Parathyroid adenoma (tissue), 2 donors: ENCODE measurements around the gene LPP.

Experiments used
- H2AFZ ChIP-seq: fragments of 300-600 bp; sonication (generic); one replicate; pipeline ENCODE4 v1.7.0; 2017; ENCODE audit warnings: antibody characterized with exemption, mild to moderate bottlenecking
- H3K27ac ChIP-seq: fragments of 300-600 bp; sonication (generic); one replicate; pipeline ENCODE4 v1.7.0; 2017
- H3K27me3 ChIP-seq: fragments of 300-600 bp; sonication (generic); one replicate; pipeline ENCODE4 v1.7.0; 2017; ENCODE audit warnings: low read length; ENCODE audit not compliant: control insufficient read depth, insufficient read depth
- H3K36me3 ChIP-seq: fragments of 300-600 bp; sonication (generic); one replicate; pipeline ENCODE4 v1.7.0; 2017; ENCODE audit warnings: low read length; ENCODE audit not compliant: control insufficient read depth, insufficient read depth
- H3K4me1 ChIP-seq: fragments of 300-600 bp; sonication (generic); one replicate; pipeline ENCODE4 v1.7.0; 2017; ENCODE audit warnings: control low read depth
- H3K4me2 ChIP-seq: fragments of 300-600 bp; sonication (generic); one replicate; pipeline ENCODE4 v1.7.0; 2017; ENCODE audit warnings: low read length
- H3K4me3 ChIP-seq: fragments of 300-600 bp; sonication (generic); one replicate; pipeline ENCODE4 v1.7.0; 2017; ENCODE audit warnings: low read depth, low read length
- H3K79me2 ChIP-seq: fragments of 300-600 bp; sonication (generic); one replicate; pipeline ENCODE4 v1.7.0; 2017; ENCODE audit warnings: control low read depth
- H3K9ac ChIP-seq: fragments of 300-600 bp; sonication (generic); one replicate; pipeline ENCODE4 v1.7.0; 2017; ENCODE audit warnings: mild to moderate bottlenecking
- H3K9me3 ChIP-seq: fragments of 300-600 bp; sonication (generic); one replicate; pipeline ENCODE4 v1.7.0; 2017; ENCODE audit warnings: low read length; ENCODE audit not compliant: control insufficient read depth
- TF ChIP-seq, protein P1 (sequence below): fragments of 300-600 bp; sonication (generic); IDR thresholded peaks from one replicate; pipeline ENCODE4 v1.7.0; 2017; ENCODE audit warnings: antibody characterized with exemption, mild to moderate bottlenecking
- donor health status: primary hyperparathyroidism.

The LPP gene

DNA sequence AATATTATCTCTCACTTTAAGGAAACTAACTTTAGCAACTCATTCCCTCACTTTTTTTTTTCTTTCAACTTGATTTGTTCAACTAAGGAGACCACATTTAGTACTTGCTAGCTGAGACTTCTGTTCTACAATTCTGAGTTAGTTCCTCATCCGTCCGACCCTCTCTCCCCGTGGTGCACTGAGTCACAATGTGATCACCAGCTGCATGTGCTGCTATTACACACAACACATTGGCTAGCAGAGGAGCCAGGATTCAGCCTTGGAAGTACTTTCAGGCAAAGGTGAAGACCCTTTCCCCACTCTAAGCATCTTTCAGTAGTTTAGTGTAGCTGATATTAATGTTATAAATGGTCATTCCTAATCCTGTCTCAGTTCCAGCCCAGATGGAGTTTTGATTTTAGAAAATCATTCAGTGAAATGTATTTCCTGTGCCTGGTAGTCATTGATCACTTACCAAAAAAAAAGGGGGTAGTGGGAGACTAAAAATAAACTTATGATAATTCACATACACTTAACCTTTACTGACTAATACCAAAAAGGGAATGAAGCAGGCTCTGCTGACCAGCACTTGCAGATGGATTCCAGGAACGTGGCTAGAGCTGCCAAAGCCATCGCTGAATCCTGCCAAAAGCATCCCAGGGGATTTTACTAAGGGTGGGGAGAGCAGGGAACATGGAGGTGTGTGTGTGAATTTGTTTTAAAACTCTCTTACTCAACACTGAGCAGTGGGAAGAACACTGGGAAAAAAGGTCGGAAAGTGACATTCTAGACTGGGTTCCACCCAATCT, 424.8 kb downstream of the LPP start:
- Histone ChIP-seq H3K4me2 (no peak overlapping the region), H3K4me1 (peaks cover 2% of the 10 kb centered on the region), H3K36me3 (no peaks in the 10 kb centered on the region), H2AFZ (no peak overlapping the region), H3K79me2 (no peaks in the 10 kb centered on the region), H3K27me3 (no peaks in the 10 kb centered on the region), H3K4me3 (no peak overlapping the region), H3K9me3 (no peaks in the 10 kb centered on the region), H3K9ac (no peak overlapping the region), H3K27ac (peak overlapping the region; percentile 26)
- TF ChIP-seq, protein P1, sequence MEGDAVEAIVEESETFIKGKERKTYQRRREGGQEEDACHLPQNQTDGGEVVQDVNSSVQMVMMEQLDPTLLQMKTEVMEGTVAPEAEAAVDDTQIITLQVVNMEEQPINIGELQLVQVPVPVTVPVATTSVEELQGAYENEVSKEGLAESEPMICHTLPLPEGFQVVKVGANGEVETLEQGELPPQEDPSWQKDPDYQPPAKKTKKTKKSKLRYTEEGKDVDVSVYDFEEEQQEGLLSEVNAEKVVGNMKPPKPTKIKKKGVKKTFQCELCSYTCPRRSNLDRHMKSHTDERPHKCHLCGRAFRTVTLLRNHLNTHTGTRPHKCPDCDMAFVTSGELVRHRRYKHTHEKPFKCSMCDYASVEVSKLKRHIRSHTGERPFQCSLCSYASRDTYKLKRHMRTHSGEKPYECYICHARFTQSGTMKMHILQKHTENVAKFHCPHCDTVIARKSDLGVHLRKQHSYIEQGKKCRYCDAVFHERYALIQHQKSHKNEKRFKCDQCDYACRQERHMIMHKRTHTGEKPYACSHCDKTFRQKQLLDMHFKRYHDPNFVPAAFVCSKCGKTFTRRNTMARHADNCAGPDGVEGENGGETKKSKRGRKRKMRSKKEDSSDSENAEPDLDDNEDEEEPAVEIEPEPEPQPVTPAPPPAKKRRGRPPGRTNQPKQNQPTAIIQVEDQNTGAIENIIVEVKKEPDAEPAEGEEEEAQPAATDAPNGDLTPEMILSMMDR = no peak

DNA sequence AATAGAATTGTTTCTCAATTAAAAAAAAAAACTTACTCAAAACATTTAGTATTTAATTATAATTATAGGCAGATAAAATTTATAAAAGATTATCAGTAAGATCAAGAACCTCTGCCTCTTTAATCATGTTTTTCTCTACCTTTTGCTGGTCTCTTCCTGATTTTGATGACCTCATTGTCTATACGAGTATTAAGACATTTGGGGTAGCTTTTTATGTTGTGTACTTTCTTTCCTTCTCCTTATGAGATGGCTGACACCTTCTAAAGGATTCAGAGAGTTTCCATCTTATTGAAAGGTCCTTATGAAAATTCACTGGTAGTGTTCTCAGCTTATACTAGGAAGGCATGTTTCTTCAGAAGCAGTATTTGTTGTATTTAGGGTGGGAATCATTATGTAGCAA, 426.3 kb downstream of the LPP start:
- Histone ChIP-seq H3K27ac (no peak overlapping the region), H3K36me3 (no peaks in the 10 kb centered on the region), H3K4me1 (peaks cover 2% of the 10 kb centered on the region), H2AFZ (no peak overlapping the region), H3K4me3 (no peak overlapping the region), H3K27me3 (no peaks in the 10 kb centered on the region), H3K9ac (no peak overlapping the region), H3K9me3 (no peaks in the 10 kb centered on the region), H3K79me2 (no peaks in the 10 kb centered on the region), H3K4me2 (no peak overlapping the region)
- TF ChIP-seq, protein P1 = no peak

DNA sequence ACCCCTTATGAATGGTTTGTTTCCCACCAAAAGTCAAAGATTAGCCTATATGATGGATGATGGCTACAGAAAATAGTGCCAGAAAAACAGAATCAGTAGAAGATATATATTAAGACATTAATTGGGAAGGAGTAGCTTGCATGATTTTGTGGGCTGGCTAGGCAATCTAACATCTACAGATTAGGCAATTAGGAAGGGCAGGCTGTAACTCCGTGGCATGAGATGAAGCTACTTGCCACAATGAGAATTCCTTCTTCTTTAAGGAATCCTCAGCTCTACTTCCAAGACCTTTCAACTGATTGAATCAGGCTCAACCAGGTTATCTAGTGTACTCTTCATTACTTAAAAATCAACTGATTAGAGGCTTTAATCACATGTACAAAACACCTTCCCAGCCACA, 426.7 kb downstream of the LPP start:
- H3K27me3 ChIP-seq = no peaks in the 10 kb centered on the region
- no peaks in the 10 kb centered on the region for H3K9me3 ChIP-seq
- H3K4me1 ChIP-seq = peaks cover 2% of the 10 kb centered on the region
- H3K27ac ChIP-seq = no peak overlapping the region
- no peak overlapping the region for H3K4me3 ChIP-seq
- H3K36me3 ChIP-seq = no peaks in the 10 kb centered on the region
- H3K9ac ChIP-seq = no peak overlapping the region
- TF ChIP-seq, protein P1 = no peak
- no peaks in the 10 kb centered on the region for H3K79me2 ChIP-seq
- H2AFZ ChIP-seq = no peak overlapping the region
- H3K4me2 ChIP-seq = no peak overlapping the region

DNA sequence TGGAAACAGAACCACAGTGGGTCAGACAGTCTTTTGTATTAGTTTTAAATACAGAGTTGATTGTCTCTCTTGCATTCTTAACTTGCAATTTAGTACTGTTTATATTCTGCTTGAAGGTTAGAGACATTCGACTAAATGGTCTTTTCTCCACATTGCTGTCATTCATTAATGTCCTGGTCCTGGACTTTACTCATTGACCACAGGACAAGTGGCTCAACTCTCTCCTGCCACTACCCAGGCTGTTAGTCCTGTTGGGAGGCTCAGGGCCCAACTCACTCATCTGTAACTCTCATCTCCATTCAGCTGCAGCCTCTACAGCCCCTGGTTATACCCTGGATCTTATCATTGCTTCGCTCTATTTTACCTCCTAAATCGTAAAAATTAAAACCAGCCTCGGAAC, 427.4 kb downstream of the LPP start:
- Histone ChIP-seq H3K9ac (no peak overlapping the region), H2AFZ (no peak overlapping the region), H3K9me3 (no peaks in the 10 kb centered on the region), H3K79me2 (no peaks in the 10 kb centered on the region), H3K27me3 (no peaks in the 10 kb centered on the region), H3K27ac (no peak overlapping the region), H3K36me3 (no peaks in the 10 kb centered on the region), H3K4me1 (peaks cover 2% of the 10 kb centered on the region), H3K4me2 (no peak overlapping the region), H3K4me3 (no peak overlapping the region)
- TF ChIP-seq, protein P1 = no peak

DNA sequence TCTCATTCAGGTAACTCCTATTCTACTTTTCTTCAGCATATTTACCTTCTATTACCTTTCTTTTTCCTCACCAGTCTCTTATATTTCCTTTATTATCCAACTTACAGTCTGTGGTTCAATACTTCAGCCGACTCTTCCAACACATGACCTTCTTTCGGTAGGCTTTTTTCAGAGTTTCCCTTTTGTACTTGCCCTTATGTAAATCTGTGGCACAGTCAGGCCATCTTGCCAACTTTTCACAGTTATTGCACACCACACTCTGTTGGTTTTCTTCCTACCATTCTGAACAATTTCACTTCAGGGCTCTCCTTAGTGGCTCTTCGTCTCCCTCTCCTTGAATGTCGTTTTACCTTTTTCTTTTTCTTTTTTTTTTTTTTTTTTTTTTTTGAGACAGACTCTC, 427.8 kb downstream of the LPP start:
- Histone ChIP-seq H3K27me3 (no peaks in the 10 kb centered on the region), H3K4me3 (no peak overlapping the region), H3K9ac (no peak overlapping the region), H3K36me3 (no peaks in the 10 kb centered on the region), H2AFZ (no peak overlapping the region), H3K4me1 (peaks cover 2% of the 10 kb centered on the region), H3K27ac (no peak overlapping the region), H3K4me2 (no peak overlapping the region), H3K9me3 (no peaks in the 10 kb centered on the region), H3K79me2 (no peaks in the 10 kb centered on the region)
- TF ChIP-seq, protein P1 = no peak
